Naive thymus-derived CD8-positive, alpha-beta T cell (primary cell): ENCODE data around the gene NKPD1. TPM values are rescaled to one million over a fixed set of nuclear protein-coding genes. Genes with fewer than 3 reads are reported as not detected.
"Not testable (repeated sequence)": the region's sequence is repeated elsewhere in the genome, so short reads cannot be mapped to it uniquely, and the experiment has no call there.

Experiments used
- ATAC-seq, 2 donors: fragments of 150-1000 bp; cut with Tn5 transposase in 1 of 2; sonication (Bioruptor Pico), chemical (Tn5 transposase) in 1 of 2; 1 replicate in 1 of 2; 2 replicates in 1 of 2; pipeline ENCODE4 v1.10.0; 2021; ENCODE audit warnings: mild to moderate bottlenecking in 2 of 2, moderate library complexity in 2 of 2
- POLR2A ChIA-PET: fragments of 350-600 bp; sonication (Branson Sonifier 250); formaldehyde crosslinking; loops from one replicate; lab custom pipeline; 2021; ENCODE audit warnings: antibody characterized with exemption; lab: Charles Lee
- DNase-seq, 10 donors: peaks; one replicate each; pipeline versions ENCODE4 v3.0.0 to v3.0.0-alpha.2; 2020 to 2022
- H3K27ac Mint-ChIP-seq, 10 donors: one replicate each; pipeline ENCODE4 v1.8.0; 2020 to 2022; ENCODE audit warnings: mild to moderate bottlenecking in 10 of 10, mixed read lengths in 10 of 10, moderate library complexity in 4 of 10, inconsistent platforms in 1 of 10
- H3K27me3 Mint-ChIP-seq, 5 donors: one replicate each; pipeline ENCODE4 v1.8.0; 2021 to 2022; ENCODE audit warnings: mixed read lengths in 5 of 5
- H3K36me3 Mint-ChIP-seq, 3 donors: one replicate each; pipeline ENCODE4 v1.8.0; 2020 to 2022; ENCODE audit warnings: mixed read lengths in 3 of 3, mild to moderate bottlenecking in 2 of 3, inconsistent platforms in 1 of 3
- H3K4me1 Mint-ChIP-seq, 4 donors: one replicate each; pipeline ENCODE4 v1.8.0; 2021 to 2022; ENCODE audit warnings: mixed read lengths in 4 of 4
- H3K4me3 Mint-ChIP-seq, 10 donors: one replicate each; pipeline ENCODE4 v1.8.0; 2020 to 2022; ENCODE audit warnings: mild to moderate bottlenecking in 10 of 10, mixed read lengths in 10 of 10, moderate library complexity in 6 of 10, inconsistent platforms in 1 of 10
- H3K9me3 Mint-ChIP-seq, 9 donors: one replicate each; pipeline ENCODE4 v1.8.0; 2020 to 2022; ENCODE audit warnings: mixed read lengths in 9 of 9, mild to moderate bottlenecking in 3 of 9, inconsistent platforms in 1 of 9, moderate library complexity in 1 of 9
- polyA plus RNA-seq, 3 donors: library from polyadenylated mRNA; unstranded; fragments of 300-500 nt; fragmentation: Illumina TruSeq; gene quantifications; one replicate each; pipeline ENCODE4 v1.2.3, GENCODE V29; 2021
- total RNA-seq, 8 experiments: library from RNA in 2 of 8; stranded (reverse) in 2 of 8; gene quantifications; one replicate each; pipeline ENCODE4 v1.2.3 and lab custom pipeline; 2021 to 2026

Gene NKPD1
- total and polyA plus RNA-seq, 5 experiments from 2014 or later, result 0.17 to 1.0 (median 0.47) TPM

- peak overlapping the region; percentile 49 to 82 (median 70) for H3K4me3 Mint-ChIP-seq
- peak in 2 of 10 donors; percentile 13 to 21 for DNase-seq
- H3K4me1 Mint-ChIP-seq, result peaks cover 36 to 88% (median 83%) of the 10 kb centered on the region in 4 donors
- POLR2A ChIA-PET, result interaction anchor here (0.8 to 2.6 kb wide), 3 partner anchors 15 to 58 kb away, joined by 4 to 9 read pairs (median 5); no protein-coding TSS in a partner anchor
- peak; percentile 16 to 18 for ATAC-seq
- not testable (repeated sequence) for H3K27me3 Mint-ChIP-seq, H3K36me3 Mint-ChIP-seq, H3K9me3 Mint-ChIP-seq
- peak overlapping the region; percentile 18 to 91 (median 82) for H3K27ac Mint-ChIP-seq
Measured at GRCh38 chr19:45118591-45119355, 42.0 kb downstream of the NKPD1 start.

DNA sequence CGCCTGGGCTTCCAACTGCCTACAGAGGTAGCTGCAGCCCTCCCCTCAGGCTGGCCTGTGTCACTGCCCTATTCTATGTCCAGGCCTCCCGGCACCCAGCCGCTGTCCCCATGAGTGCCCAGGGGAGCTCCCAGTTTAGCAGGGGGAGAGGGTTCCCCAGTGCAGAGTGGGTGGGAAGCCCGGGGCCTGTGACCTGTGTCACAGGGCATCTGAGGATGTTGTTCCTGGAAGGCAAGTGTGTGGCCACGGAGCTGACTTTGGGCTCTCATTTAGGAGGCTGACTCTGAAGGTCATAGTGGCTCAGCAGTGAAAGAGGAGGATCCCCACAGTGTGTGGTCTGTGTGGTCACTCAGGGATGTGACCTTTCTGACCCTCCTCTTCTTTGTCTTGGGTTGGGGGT is 42.7 kb downstream of the NKPD1 start:
- peaks cover 36 to 89% (median 87%) of the 10 kb centered on the region in 4 donors for H3K4me1 Mint-ChIP-seq
- H3K36me3 Mint-ChIP-seq, result no peaks in the 10 kb centered on the region
- ATAC-seq (no peak), DNase-seq (no peak)
- no peaks in the 10 kb centered on the region for H3K9me3 Mint-ChIP-seq
- POLR2A ChIA-PET, result interaction anchor here (0.5 to 2.6 kb wide), 5 partner anchors 15 to 202 kb away, joined by 4 to 9 read pairs (median 5); no protein-coding TSS in a partner anchor
- H3K4me3 Mint-ChIP-seq, result peak overlapping the region in 9 of 10 donors; percentile 46 to 82 (median 79)
- H3K27ac Mint-ChIP-seq, result peak overlapping the region in 9 of 10 donors; percentile 53 to 91 (median 80)
- H3K27me3 Mint-ChIP-seq, result no peaks in the 10 kb centered on the region

- POLR2A ChIA-PET, result interaction anchor here (0.5 to 2.6 kb wide), 4 partner anchors 14 to 201 kb away, joined by 4 to 9 read pairs (median 5); no protein-coding TSS in a partner anchor
- no peaks in the 10 kb centered on the region for H3K36me3 Mint-ChIP-seq
- ATAC-seq, result peak in 1 of 2 donors; percentile 10
- H3K4me3 Mint-ChIP-seq, result peak overlapping the region in 9 of 10 donors; percentile 46 to 82 (median 81)
- DNase-seq, result no peak
- H3K9me3 Mint-ChIP-seq, result no peaks in the 10 kb centered on the region
- peak overlapping the region in 7 of 10 donors; percentile 55 to 88 (median 80) for H3K27ac Mint-ChIP-seq
- peaks cover 36 to 90% (median 88%) of the 10 kb centered on the region in 4 donors for H3K4me1 Mint-ChIP-seq
- H3K27me3 Mint-ChIP-seq, result no peaks in the 10 kb centered on the region
Measured at GRCh38 chr19:45117671-45118070, 43.1 kb downstream of the NKPD1 start.

DNA sequence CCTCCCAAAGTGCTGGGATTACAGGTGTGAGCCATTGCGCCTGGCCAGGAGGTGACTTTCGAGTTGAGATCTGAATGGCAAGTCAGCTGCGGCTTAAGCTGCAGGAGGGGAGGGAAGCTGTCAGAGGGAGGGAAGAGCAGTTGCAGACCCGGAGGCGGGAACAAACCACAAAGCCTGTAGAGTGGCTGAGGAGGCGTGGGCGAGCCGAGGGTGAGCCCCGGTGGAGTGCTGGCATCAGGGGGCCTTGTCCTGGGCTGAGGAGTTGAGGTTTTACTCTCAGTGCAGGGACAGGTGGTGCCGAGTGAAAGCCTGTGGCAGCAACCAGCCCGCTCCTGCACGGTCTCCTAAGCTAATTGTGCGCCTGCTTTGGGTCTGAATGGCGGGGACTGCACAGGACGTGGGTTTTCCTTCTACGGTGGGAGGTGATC is 43.6 kb downstream of the NKPD1 start:
- H3K9me3 Mint-ChIP-seq, result no peaks in the 10 kb centered on the region
- peak in 6 of 10 donors; percentile 16 to 46 (median 34) for DNase-seq
- peak; percentile 67 to 79 for ATAC-seq
- peak overlapping the region in 9 of 10 donors; percentile 11 to 88 (median 76) for H3K27ac Mint-ChIP-seq
- H3K36me3 Mint-ChIP-seq, result no peaks in the 10 kb centered on the region
- H3K4me1 Mint-ChIP-seq, result peaks cover 32 to 87% (median 85%) of the 10 kb centered on the region in 4 donors
- H3K27me3 Mint-ChIP-seq, result no peaks in the 10 kb centered on the region
- peak overlapping the region; percentile 46 to 82 (median 80) for H3K4me3 Mint-ChIP-seq
- POLR2A ChIA-PET, result interaction anchor here (0.6 to 2.6 kb wide), 3 partner anchors 14 to 879 kb away, joined by 4 to 9 read pairs (median 5); no protein-coding TSS in a partner anchor

GRCh38 chr19:45115809-45116615 is 44.8 kb downstream of the NKPD1 start:
- POLR2A ChIA-PET, result interaction anchor here (0.9 kb wide), 1 partner anchor 13 kb away, joined by 3 read pairs; no protein-coding TSS in a partner anchor

DNA sequence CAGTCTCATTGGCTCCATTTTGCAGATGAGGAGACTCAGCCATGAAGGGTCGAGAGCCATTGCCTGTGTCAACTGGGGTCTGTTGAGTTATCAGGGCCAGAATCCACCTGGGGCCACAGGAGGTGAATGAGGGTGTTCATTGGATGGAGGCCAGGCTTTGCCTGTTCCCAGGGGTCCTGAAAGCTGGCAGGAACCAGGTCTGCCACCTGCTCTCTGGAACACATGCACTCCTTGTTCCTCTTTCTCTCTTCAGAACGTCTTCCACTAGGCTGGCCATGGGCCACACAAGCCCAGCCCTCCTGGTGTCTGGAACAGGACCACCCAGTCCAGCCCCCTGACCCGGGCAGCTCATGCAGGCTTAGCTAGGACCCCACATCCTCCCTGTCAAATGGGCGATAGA is 46.7 kb downstream of the NKPD1 start:
- no peak for ATAC-seq
- Mint-ChIP-seq H3K36me3 (no peaks in the 10 kb centered on the region), H3K27ac (peak overlapping the region in 7 of 10 donors; percentile 59 to 89 (median 75)), H3K4me3 (peak overlapping the region in 5 of 10 donors; percentile 9 to 58 (median 54)), H3K4me1 (peaks cover 25 to 69% (median 66%) of the 10 kb centered on the region in 4 donors), H3K27me3 (no peaks in the 10 kb centered on the region), H3K9me3 (no peaks in the 10 kb centered on the region)
- no peak for DNase-seq
- POLR2A ChIA-PET, result no interaction called here

More at GRCh38 chr19:45115809-45116615, 44.8 kb downstream of the NKPD1 start:
- Mint-ChIP-seq H3K4me1 (peaks cover 28 to 80% (median 75%) of the 10 kb centered on the region in 4 donors), H3K4me3 (peak overlapping the region in 5 of 10 donors; percentile 38 to 82 (median 79)), H3K9me3 (no peaks in the 10 kb centered on the region), H3K36me3 (no peaks in the 10 kb centered on the region), H3K27me3 (no peaks in the 10 kb centered on the region), H3K27ac (peak overlapping the region in 7 of 10 donors; percentile 32 to 88 (median 61))
- DNase-seq (no peak), ATAC-seq (no peak)

DNA sequence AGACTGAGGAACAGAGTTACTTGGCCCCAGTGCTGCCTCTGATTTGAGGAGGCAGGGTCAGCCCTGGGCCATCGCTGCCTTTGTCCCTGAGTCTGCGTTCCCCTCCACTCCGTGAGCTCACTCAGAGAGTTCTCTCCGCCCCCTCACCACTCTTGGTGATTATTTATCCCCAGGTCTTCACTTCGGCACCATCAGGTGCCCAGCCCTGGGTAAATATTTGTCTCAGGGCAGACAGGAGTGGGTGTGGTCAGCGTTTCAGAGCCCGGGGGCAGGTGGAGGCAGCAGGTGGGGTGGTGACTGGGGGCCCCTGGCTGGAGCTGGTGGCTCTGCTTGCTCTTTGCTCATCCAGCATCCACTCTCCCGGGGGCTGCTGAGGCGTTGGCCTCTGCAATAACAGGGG is 47.2 kb downstream of the NKPD1 start:
- DNase-seq, result no peak

DNA sequence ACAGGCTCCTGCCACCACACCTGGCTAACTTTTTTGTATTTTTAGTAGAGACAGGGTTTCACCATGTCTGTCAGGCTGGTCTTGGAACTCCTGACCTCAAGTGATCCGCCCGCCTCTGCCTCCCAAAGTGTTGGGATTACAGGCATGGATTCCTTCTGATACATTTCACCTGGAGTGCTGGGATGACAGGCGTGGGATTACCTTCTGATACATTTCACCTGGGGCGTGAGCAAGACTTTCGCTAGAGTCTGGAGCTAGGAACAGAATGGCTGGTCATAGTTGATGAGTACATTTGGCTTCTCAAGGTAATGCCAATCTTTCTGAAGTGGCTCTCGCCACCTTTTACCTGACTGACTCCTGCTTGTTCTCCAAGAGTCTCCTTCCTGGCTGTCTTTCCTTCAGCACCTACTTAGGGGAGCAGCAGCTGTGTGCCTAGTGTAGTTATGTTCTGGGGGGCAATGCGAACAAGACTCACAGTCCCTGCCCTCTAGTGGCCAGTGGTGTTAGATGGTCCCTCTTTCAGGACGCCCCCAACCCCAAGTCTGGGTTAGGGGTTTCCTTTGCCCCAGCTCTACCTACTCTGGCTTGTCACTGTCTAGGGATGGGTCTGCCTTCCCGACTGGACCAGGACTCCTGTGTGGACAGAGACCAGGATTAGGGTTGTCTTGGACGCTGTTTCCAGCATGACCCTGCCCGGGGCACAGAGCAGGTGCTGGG is 48.5 kb downstream of the NKPD1 start:
- POLR2A ChIA-PET, result interaction anchor here (1.3 to 2.2 kb wide), 2 partner anchors 9 to 73 kb away, joined by 4 to 8 read pairs; partner anchors contain the start of gene CLASRP
- DNase-seq (no peak), ATAC-seq (no peak)
- peaks cover 20 to 64% (median 53%) of the 10 kb centered on the region in 4 donors for H3K4me1 Mint-ChIP-seq
- peak overlapping the region in 3 of 10 donors; percentile 5 to 35 (median 22) for H3K27ac Mint-ChIP-seq
- no peaks in the 10 kb centered on the region for H3K9me3 Mint-ChIP-seq
- H3K36me3 Mint-ChIP-seq, result no peaks in the 10 kb centered on the region
- H3K27me3 Mint-ChIP-seq, result no peaks in the 10 kb centered on the region
- no peak overlapping the region for H3K4me3 Mint-ChIP-seq

More for the DNA sequence above, 47.2 kb downstream of the NKPD1 start:
- no peaks in the 10 kb centered on the region for H3K27me3 Mint-ChIP-seq
- peaks cover 24 to 67% (median 63%) of the 10 kb centered on the region in 4 donors for H3K4me1 Mint-ChIP-seq
- H3K4me3 Mint-ChIP-seq, result peak overlapping the region in 5 of 10 donors; percentile 9 to 58 (median 54)
- POLR2A ChIA-PET, result interaction anchor here (2.2 kb wide), 1 partner anchor 10 kb away, joined by 8 read pairs; no protein-coding TSS in a partner anchor
- no peaks in the 10 kb centered on the region for H3K9me3 Mint-ChIP-seq
- no peak for ATAC-seq
- no peaks in the 10 kb centered on the region for H3K36me3 Mint-ChIP-seq
- H3K27ac Mint-ChIP-seq, result peak overlapping the region in 9 of 10 donors; percentile 21 to 89 (median 66)

Other genes starting within 250 kb of the NKPD1 start
- 1 to 10 TPM in 1 of 2 experiments, not detected in 1; 1.4 TPM for gene APOC1, start 246.4 kb downstream of the NKPD1 start, total RNA-seq
- not detected for gene APOC1, start 246.4 kb downstream of the NKPD1 start, polyA plus RNA-seq
- gene APOC4, start 218.7 kb downstream of the NKPD1 start, total RNA-seq, result not detected
- not detected for gene APOC4, start 218.7 kb downstream of the NKPD1 start, polyA plus RNA-seq
- gene APOC2, start 214.9 kb downstream of the NKPD1 start, total RNA-seq, result not detected
- gene APOC2, start 214.9 kb downstream of the NKPD1 start, polyA plus RNA-seq, result not detected
- gene CLPTM1, start 205.6 kb downstream of the NKPD1 start, total RNA-seq, result 10 to 100 TPM; 73.8 to 76.0 TPM
- gene CLPTM1, start 205.6 kb downstream of the NKPD1 start, polyA plus RNA-seq, result 10 to 100 TPM; 13.2 to 20.6 (median 14.9) TPM
- 10 to 100 TPM; 30.2 to 41.6 TPM for gene RELB, start 159.5 kb downstream of the NKPD1 start, total RNA-seq
- 10 to 100 TPM in 1 of 3 donors, 1 to 10 TPM in 2; 6.7 to 17.2 (median 8.3) TPM for gene RELB, start 159.5 kb downstream of the NKPD1 start, polyA plus RNA-seq
- gene CLASRP, start 121.9 kb downstream of the NKPD1 start, total RNA-seq, result 100 to 1,000 TPM; 141 to 150 TPM
- 1 to 10 TPM; 2.0 to 6.7 (median 5.3) TPM for gene CLASRP, start 121.9 kb downstream of the NKPD1 start, polyA plus RNA-seq
- 1 to 10 TPM; 2.3 to 2.4 TPM for gene ZNF296, start 84.5 kb downstream of the NKPD1 start, total RNA-seq
- gene ZNF296, start 84.5 kb downstream of the NKPD1 start, polyA plus RNA-seq, result 1 to 10 TPM; 1.0 to 1.6 (median 1.1) TPM
- gene GEMIN7, start 81.7 kb downstream of the NKPD1 start, total RNA-seq, result 10 to 100 TPM; 13.5 to 19.8 TPM
- 10 to 100 TPM; 44.2 to 70.0 (median 50.3) TPM for gene GEMIN7, start 81.7 kb downstream of the NKPD1 start, polyA plus RNA-seq
- 10 to 100 TPM; 32.9 to 33.3 TPM for gene PPP1R37, start 67.8 kb downstream of the NKPD1 start, total RNA-seq
- 1 to 10 TPM in 1 of 3 donors, under 1 TPM in 2; 0.40 to 2.0 (median 0.83) TPM for gene PPP1R37, start 67.8 kb downstream of the NKPD1 start, polyA plus RNA-seq
- gene TRAPPC6A, start 17.3 kb upstream of the NKPD1 start, total RNA-seq, result 10 to 100 TPM; 48.5 to 51.0 TPM
- gene TRAPPC6A, start 17.3 kb upstream of the NKPD1 start, polyA plus RNA-seq, result 100 to 1,000 TPM; 149 to 193 (median 183) TPM
- gene BLOC1S3, start 17.8 kb upstream of the NKPD1 start, total RNA-seq, result 10 to 100 TPM; 21.2 to 22.5 TPM
- gene BLOC1S3, start 17.8 kb upstream of the NKPD1 start, polyA plus RNA-seq, result 10 to 100 TPM in 1 of 3 donors, 1 to 10 TPM in 2; 8.4 to 14.4 (median 9.7) TPM
- gene EXOC3L2, start 84.4 kb upstream of the NKPD1 start, total RNA-seq, result not detected
- gene EXOC3L2, start 84.4 kb upstream of the NKPD1 start, polyA plus RNA-seq, result not detected
- gene MARK4, start 90.3 kb upstream of the NKPD1 start, total RNA-seq, result 10 to 100 TPM; 19.6 to 24.9 TPM
- gene MARK4, start 90.3 kb upstream of the NKPD1 start, polyA plus RNA-seq, result under 1 TPM; 0.79 to 0.95 (median 0.91) TPM
- gene CKM, start 161.9 kb upstream of the NKPD1 start, total RNA-seq, result not detected
- gene CKM, start 161.9 kb upstream of the NKPD1 start, polyA plus RNA-seq, result not detected
- gene KLC3, start 179.8 kb upstream of the NKPD1 start, total RNA-seq, result not detected
- not detected for gene KLC3, start 179.8 kb upstream of the NKPD1 start, polyA plus RNA-seq
- 10 to 100 TPM; 21.5 to 23.7 TPM for gene ERCC2, start 209.6 kb upstream of the NKPD1 start, total RNA-seq
- gene ERCC2, start 209.6 kb upstream of the NKPD1 start, polyA plus RNA-seq, result 1 to 10 TPM; 3.7 to 7.6 (median 7.0) TPM
- gene PPP1R13L, start 244.1 kb upstream of the NKPD1 start, total RNA-seq, result 10 to 100 TPM; 12.4 to 13.2 TPM
- gene PPP1R13L, start 244.1 kb upstream of the NKPD1 start, polyA plus RNA-seq, result 1 to 10 TPM in 2 of 3 donors, under 1 TPM in 1; 0.64 to 2.5 (median 1.2) TPM
- 1 to 10 TPM; 3.3 to 3.4 TPM for gene POLR1G, start 245.7 kb upstream of the NKPD1 start, total RNA-seq
- 1 to 10 TPM; 2.4 to 7.4 (median 4.4) TPM for gene POLR1G, start 245.7 kb upstream of the NKPD1 start, polyA plus RNA-seq